GM12878 (cell line): ENCODE data around the gene EML3.

Source experiments
- BCL11A ChIP-seq: IDR thresholded peaks from 2 replicates; pipeline ENCODE4 v1.6.1; 2011; ENCODE audit warnings: low read depth, low read length
- CREB1 ChIP-seq: IDR thresholded peaks from 2 replicates; pipeline ENCODE4 v1.6.1; 2012; ENCODE audit warnings: low read depth, mild to moderate bottlenecking, inconsistent platforms
- CTCF ChIP-seq, 3 experiments: IDR thresholded peaks in 2 of 3; conservative IDR thresholded peaks in 1 of 3; 2 replicates each; pipeline ENCODE4 v1.5.1; 2011; ENCODE audit warnings: low read depth in 3 of 3, low read length in 3 of 3, mild to moderate bottlenecking in 3 of 3, control low read depth in 2 of 3, moderate library complexity in 2 of 3, inconsistent platforms in 1 of 3, mixed read lengths in 1 of 3; ENCODE audit not compliant: control insufficient read depth in 2 of 3, insufficient read depth in 1 of 3; ENCODE audit errors: extremely low read depth in 1 of 3
- E4F1 ChIP-seq: fragments of 450-650 bp; IDR thresholded peaks from 2 replicates; pipeline ENCODE4 v1.6.1; 2018; ENCODE audit warnings: borderline replicate concordance, mild to moderate bottlenecking; ENCODE audit not compliant: partially characterized antibody
- FOXM1 ChIP-seq: IDR thresholded peaks from 2 replicates; pipeline ENCODE4 v1.6.1; 2012; ENCODE audit warnings: low read depth, mild to moderate bottlenecking, inconsistent platforms, low read length, moderate library complexity
- HDAC2 ChIP-seq: fragments of 200-600 bp; sonication (generic); IDR thresholded peaks from 2 replicates; pipeline ENCODE4 v1.6.1; 2017
- MAX ChIP-seq: IDR thresholded peaks from 2 replicates; pipeline ENCODE4 v1.6.1; 2012; ENCODE audit warnings: low read depth, low read length, improper control_type of control experiment
- SUZ12 ChIP-seq: fragments of 200-600 bp; sonication (generic); IDR thresholded peaks from one replicate; pipeline ENCODE4 v1.6.1; 2018; ENCODE audit warnings: antibody characterized with exemption, mild to moderate bottlenecking; ENCODE audit not compliant: unreplicated experiment

- TF ChIP-seq CREB1: no peak
- TF ChIP-seq FOXM1: no peak
- TF ChIP-seq HDAC2: no peak
- no peak for TF ChIP-seq CTCF (IDR thresholded peaks at IDR 0.05 in 2 of 3, conservative IDR thresholded peaks at IDR 0.05 in 1 of 3; ENCODE audit: control insufficient read depth in 2 of 3, extremely low read depth in 1 of 3, insufficient read depth in 1 of 3, low read depth in 3 of 3, low read length in 3 of 3)
- TF ChIP-seq E4F1: no peak
- no peak for TF ChIP-seq SUZ12
- no peak for TF ChIP-seq MAX
- TF ChIP-seq BCL11A: no peak
Measured at GRCh38 chr11:62575156-62575555, 37.4 kb downstream of the EML3 start.
